Limb (tissue), 2 donors: Measurements from ENCODE around the gene XPR1.

Experiments
- DNase-seq, 2 donors: peaks; one replicate each; pipeline ENCODE4 v3.0.0-alpha.2; 2016; ENCODE audit errors: extremely low spot score in 2 of 2

The XPR1 gene

DNA sequence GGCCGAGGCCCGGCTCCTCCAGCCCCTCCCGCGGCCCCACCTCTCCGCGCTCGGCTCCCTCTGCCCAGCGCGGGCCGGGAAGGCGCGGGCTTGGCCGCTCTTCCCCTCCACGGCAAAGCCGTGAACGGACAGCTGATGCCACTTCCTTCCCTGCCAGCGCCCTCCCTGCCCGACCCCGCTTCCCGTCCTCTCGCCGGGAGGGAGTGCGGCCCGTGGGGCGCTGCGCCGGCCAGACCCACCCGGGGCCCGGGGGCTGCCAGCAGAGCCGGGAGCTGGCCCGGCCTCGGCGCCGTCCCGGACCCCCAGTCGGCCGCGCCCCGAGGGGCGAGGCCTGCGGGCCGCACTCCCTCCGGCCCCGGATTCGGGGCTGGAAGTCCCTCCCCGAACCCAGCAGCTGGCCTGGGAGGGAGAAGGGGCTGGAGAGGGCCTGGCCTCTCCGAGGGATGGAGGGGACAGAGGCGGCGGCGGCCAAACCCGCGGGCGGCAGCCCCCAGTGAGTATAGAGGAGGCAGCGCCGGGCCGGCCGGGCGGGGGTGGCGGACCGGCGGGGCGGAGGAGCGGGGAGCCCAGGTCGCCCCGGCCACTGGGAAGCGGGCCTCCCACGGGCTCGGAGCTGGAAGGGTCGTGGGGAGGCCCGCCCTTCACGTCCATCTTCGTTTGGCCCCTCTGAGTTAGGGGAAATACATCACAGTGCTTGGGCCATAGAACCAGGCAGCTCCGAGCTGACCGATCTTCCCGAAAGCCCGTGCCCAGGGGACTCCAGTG is 281.2 kb downstream of the XPR1 start, which contains the start of gene KIAA1614:
Gene KIAA1614 (plus strand): TSS at position 97 of the 765 bp plus-strand sequence. CDS start 347 bp downstream, at position 444.
- peak in 1 of 2 donors; percentile 75 for DNase-seq

DNA sequence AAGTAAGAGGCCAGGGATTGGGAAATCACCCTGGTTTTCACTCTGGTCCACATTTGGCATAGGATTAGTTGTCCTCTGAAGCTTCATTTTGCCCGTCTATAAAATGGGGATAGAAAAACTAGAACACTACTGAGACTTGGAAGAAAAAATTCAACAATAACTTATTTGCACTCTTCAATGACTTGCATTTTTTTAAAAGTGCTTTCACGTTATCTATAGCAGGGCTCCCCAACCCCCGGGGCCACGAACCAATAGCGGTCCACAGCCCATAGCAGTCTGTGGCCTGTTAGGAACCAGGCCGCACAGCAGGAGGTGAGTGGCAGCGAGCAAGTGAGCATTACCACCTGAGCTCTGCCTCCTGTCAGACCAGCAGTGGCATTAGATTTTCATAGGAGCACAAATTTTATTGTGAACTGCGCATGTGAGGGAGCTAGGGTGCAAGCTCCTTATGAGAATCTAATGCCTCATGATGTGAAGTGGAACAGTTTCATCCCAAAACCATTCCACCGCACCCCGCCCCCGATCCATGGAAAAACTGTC is 283.7 kb downstream of the XPR1 start:
- DNase-seq: no peak

DNA sequence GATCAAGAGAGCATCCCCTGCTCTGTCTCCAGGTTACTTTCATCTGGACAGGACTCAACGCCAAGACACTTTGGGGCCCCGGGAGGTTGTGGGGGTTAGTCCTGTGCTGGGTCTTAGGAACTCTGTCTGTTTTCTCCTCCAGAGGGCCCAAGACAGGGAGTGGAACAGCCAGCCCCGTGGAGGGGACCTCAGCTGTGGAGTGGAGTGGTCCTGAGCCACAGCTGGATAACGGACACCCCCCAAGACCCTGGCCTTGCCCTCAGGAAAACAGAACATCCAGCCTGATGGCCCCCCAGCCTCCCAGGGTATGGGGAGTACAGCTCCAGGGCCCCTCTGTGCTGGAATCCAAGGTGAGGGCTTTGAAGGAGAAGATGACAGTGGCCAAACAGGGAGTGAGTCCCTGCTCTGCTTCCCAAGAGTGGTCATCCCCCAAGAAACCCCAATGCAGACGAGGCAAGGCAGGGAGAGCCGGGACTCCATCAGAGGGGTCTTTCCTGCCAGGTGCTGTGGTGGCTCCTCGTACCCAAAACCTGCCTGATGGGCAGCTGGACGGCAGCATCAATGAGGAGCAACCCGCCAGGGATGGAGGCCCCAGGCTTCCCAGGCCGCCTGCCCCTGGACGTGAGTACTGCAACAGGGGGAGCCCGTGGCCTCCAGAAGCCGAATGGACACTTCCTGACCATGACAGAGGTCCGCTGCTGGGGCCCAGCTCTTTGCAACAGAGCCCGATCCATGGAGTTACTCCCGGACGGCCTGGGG is 284.4 kb downstream of the XPR1 start:
- DNase-seq: no peak

DNA sequence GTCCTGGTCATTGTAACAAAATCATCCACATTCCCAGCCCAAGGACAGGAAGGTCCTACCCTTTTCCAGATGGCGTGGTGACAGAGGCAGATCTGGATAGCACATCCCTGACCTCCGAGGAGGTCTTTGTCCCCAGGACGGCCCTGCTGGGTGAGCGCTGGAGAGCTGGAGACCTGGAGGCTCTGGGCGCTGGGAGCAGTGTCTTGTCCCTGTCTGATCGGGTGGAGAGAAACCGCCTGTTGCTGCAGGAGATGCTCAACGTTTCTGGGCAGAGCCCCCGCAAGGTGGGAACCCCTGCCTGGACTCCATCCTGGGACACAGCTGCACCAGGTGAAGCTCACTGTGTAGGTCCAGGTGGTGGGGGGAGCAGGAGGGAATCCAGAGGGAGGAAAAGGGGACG is 284.9 kb downstream of the XPR1 start:
- no peak for DNase-seq

DNA sequence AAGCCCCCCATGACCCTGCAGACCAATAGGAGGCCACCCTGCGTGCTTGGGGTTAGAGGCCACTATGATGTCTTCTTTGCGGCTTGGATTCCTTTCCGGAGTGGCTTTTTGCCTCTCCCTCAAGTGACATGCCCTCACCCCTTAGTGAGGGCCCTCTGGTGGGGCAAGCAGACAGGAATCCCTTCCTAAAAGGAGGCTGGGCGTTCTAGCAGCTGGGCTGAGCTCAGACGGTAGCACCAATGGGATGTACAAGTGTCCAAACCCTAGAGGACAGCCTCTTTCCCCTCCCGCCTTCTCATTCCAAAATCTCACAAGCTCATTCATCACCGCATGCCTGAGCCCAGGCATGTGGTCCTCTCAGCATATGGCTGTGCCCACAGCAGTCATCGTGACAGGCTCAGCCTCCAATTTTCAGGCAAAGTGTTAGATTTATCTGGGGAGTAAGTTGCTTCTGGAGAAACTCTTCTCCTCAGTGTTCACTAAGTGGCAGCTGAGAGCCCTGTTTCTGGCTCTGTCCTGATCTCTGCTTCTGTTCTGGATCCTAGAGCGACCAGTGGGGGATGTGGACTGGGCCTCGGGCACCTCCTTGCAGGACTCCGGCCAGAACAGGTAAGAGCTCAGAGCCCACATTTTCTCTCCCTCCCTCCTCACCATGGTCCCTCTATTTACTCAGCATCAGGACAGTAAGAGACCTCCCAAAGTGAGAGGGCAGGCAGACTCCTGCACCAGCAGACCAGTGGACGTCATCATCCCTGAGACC is 285.7 kb downstream of the XPR1 start:
- DNase-seq: no peak

DNA sequence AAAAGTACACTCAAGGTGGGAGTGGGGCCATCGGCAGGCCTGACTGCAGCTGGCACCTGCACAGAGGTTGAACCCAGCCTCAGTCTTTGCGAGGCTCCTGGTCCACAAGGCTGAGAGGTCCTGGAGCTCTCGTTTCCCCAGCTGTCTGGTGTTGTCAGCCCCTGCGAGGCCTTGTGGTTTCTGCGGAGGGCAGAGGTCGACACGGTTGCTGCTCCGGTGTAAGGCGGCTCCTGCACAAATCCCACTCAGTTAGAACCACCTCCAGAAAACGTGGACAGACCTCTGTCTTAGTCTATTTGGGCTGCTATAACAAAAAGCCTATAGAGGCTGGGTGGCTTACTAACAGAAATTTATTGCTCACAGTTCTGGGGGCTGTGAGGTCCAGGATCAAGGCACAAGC is 286.7 kb downstream of the XPR1 start:
- DNase-seq: no peak

DNA sequence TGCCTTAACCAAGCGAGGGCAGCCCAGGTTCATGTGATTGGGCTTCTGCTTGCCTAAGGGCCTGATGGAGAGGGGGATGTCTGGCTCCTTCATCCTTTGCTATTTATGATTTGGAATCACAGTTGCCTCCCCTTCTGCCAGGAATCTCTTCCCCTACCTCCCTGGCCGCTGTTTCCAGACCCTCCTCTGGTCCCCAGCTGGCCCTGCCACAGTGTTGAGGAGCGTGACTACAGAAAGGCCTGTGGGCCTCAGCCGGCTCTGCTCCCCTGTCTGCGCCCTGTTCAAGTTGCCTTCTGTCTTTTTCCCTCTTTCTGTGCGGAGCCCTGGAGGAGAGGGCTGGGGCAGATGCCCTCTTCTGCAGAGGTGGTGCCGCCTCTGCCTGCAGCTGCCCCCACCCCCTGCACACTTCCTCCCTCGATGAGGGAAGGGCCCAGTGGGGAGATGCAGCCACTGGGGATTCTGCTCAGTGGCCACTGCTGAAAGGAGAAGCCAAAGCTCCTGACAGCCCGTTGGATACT is 287.4 kb downstream of the XPR1 start:
- no peak for DNase-seq

DNA sequence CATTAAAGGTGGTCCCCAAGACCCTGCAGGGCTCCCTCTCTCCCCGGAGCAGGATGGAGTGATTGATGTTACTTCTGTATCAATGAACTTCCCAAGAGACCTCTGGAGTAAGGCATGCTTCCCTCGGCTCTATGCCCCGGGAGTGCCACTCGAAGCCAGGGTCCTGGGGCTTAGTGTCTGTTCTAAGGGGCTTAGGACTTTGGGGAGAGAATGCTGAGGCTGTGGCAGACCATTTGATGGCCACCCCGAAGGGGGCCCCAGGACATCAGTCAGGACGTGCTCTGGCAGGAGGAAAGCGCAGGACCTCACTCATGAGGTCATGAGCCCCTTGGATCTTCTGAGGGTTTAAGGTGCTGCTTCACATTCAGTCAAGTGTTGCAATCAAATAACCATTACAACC is 288.4 kb downstream of the XPR1 start:
- no peak for DNase-seq

DNA sequence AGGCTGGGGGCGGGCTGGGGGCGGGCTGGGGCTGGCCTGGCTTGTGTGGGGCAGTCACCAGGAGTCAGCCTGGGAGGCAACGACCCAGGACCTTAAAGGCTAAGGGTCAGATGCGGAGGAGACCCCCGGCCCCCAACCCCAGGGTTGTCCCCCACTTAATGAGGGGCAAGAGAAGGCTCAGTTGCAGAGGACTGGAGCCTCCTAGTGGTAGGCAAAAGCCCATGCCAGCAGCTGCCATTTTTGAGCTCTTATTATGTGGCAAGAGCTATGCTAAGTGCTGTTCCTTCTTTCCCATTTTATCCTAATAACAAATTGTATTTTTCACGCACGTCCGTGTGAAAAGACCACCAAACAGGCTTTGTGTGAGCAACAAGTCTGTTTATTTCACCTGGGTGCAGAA is 288.9 kb downstream of the XPR1 start:
- DNase-seq: no peak

DNA sequence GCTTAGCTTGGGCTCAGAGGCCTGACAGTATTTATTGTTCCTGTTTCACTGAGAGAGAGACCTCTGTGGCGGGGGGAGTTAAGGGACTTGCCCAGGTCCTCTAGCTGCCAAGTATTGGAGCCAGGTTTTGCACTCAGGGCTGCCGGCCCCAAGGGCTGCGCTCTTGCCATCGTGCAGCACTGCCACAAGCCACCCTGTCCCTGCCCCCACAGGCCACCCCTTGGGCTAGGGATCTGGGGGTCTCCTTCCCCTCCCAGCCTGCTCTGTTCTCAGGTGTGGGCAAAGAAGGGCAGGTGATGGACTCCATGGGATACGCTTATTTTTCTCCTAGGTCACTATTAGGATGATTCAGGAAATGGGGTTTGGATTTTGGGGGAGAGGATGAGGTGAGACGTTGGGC is 289.6 kb downstream of the XPR1 start:
- DNase-seq: no peak

DNA sequence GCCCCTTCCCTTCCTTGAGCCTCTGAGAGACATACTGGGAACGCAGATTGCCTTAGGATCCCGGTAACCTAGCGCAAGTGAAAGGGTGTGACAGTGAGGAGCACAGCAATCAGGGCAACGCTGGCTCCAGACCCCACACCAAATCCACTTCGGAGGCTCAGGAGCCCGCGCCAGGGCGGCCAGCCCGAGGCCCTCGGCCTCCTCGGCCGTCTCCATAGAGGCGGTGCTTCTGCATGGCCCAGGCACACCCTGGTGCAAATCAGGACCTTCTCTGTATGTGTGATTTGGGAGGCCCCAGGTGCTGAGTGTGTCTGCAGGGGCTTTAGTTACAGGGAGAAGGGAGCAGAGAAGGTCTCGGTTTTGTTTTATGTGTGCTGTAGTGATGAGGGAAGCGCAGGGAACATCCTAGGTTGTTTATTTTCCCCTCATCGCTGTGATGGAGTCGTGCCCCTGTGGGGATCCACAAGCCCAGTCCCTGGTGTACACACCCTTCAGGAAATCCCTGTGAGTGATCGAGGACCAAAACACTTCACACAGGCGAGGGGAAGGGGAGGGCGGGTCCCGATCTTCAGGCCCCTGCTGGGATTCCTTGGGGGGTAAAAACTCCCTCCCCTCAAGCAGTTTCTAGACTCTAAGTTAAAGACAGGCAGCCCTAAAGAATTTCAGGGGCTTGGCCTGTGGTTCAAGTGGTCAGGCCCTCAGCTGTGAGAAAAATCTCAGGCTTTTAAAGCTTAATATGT is 290.2 kb downstream of the XPR1 start:
- DNase-seq: no peak

DNA sequence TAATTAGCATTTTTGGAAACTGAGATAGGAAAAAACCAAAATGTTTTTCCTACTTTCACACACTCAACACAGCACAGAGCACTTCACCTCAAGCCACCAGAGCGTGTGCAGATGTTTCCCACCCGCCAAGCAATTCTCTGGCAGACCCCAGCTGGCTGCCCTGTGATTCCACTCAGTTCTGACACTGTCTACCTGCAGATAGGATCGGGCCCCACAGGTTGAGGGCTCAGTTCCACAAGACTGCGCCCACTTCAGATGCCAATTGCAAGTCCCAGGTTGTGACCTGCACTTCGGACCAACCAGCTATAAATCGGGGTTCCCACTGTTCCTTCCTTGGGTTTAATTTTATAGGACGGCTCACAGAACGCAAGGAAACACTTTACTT is 290.8 kb downstream of the XPR1 start:
- DNase-seq: no peak

DNA sequence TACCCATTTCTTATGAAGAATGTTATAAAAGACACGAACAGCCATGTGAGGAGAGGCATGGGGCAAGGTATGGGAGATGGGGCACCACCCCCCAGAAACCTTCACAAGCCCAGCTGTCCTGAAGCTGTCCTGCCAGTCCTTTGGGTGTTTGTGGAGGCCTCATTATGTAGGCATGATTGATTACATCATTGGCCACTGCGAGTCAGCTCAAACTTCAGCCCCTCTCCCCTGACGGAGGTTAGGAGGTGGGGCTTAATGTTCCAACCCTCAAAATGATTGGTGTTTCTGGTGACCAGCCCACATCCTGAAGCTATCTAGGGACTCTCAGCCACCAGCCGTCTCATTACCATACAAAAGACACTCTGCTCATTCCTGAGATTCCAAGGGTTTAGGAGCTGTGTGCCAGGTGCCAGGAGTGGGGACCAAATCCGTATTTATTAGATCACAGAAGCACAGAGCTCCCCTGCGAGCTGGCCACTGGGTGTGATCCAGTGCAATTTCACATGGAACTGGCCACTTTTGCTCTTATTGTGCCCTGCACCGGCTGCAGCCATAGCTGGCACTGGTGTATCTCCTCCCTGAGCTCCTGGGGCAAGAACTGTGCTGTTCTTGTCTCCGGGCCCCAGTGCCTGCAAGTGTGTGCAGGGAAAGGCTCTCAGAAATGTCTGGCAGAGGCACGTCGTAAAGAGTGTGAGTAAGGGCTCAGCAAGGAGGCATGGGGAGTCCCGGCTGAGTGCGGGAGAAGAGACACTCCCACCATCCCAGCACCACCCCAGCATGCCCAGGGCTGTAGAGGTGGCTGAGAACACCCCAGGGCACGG is 291.4 kb downstream of the XPR1 start:
- no peak for DNase-seq

DNA sequence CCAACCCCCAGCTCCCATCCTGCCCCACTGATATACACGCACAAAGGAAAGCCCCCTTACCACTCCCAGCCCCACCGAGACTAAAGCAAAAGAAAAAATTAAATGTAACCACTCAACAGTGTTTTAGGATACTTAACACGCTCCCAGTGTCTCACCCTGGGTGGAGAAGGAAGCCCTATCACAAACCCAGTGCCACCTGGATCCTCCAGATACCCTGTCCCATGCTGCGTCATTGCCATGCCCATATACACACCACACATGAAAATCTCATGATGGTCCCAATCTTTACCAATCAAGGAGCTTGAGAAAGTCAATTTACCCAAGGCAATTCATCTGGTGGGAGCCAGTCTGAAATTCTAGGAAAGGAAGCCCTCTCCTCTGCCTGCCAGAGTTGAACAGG is 292.1 kb downstream of the XPR1 start:
- DNase-seq: no peak

DNA sequence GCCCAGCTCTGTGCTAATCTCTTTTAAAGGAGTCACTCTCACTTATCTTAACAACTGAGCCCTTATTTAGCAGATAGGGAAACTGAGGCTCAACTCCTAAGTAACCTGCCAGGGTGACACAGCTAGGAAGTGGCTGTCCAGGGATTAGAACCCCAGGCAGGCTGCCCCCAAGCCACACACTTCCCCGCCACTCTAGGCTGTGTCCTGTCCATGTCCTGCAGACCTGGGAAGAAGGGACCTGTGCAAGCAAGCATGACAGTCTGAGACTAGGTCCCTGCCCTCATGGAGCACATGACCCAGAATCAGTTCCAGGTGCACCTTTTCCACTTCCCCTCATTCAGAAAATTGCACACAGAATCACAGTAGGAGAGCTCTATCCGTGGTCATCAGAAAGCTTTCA is 293.1 kb downstream of the XPR1 start:
- DNase-seq: no peak

DNA sequence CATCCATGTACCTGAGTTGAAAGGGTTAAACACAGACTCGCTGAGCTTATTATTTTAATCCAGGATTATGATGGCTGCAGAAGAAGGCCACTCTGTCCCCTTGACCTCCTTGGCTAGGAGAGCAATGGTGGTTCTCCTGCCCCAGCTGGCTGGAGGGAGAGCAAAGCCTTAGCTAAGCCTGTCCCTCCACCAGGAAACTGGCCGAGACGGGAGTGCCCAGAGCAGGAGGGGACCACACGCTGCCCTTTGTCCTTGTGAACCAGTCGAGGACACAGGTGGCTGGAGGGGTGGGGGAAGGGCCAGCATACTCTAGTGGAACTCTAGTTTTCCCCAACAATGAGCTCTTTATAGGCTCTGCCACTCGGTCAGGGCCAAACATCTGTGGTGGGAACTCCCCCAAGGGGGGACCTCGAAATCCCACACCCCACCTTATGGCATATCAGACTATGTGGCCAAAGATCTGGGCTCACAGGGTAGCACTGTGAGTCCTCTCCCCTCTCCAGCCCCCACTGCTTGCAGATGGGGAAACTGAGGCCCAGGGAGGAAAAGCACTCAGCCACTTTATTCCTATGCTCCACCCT is 293.7 kb downstream of the XPR1 start:
- DNase-seq: no peak

DNA sequence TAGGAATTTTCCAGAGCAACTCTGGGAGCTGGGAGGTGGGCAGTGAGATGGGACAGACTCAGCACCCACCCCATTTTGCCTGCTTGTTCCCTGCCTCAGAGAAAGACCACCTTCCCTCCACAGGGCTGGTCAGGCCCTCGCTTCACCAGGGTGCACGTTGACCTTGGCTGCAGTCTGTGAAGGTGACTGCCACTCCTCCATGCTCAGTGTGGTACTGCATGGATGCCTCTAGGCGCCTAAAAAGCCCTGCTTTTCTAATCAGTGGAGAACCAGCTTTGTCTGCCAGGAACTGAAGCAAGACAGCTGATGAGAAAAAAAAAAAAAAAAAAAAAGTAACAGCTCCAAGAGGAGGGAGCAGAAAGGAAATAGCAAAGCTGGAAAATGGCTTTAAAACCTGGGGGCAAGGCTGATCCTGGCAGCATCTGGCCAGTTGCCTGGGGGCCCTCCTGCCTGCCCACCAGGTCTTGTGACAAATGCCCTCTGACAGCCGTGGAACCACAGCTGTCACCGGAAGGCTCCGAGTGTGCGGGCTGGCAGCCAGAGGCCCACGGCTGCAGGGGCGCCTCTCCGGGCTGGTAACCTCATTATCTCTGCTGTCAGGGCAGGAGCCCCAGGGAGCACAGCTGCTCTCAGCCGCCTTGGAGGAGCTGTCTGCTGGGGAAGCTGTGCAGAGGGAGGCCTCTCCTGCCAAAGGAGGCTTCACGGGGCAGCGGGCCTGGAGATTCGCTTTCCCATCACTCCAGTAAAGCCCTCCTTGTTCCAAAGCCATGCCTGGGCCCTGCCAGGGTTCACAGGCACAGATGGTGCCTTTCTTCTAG is 294.6 kb downstream of the XPR1 start:
- DNase-seq: peak; percentile 88

DNA sequence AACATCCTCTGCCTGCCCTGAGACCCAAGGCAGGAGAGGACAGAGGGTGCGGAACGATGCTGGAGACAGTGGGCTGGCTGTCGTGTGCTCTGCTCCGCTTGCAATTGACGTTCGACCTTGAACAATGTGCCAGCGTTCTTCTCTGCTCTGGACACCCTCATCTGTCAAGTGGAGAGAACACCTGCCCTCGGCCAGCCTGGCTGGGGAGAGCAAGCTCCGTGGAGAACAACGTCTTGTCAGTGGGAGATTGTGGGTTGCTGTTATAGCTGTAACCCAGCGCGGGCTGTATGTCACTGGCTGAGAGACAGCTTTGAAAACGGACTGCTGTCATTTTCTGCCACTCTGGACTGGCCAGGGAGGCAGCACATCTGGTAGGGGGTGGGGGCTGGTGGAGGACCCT is 295.5 kb downstream of the XPR1 start:
- DNase-seq: no peak

DNA sequence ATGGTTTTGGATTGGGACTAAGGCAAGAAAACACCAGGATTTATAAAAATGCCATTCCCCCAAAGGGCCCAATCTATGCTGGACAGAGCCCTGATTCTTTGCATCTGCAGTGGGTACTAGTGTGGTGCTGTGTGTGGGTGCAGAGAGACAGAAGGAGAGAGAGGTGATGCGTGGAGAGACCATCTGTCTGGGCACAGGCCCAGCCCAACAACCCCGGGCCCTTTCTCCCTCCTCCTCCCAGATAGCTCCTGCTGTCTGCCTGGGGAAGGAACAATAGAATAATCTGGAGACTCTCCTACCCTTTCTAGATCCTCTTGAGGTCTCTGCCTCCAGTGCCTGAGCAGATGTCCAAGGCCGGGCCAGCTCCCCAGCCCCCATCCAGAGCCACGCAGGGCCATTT is 296.0 kb downstream of the XPR1 start:
- peak in 1 of 2 donors; percentile 59 for DNase-seq
